GM20431 (cell line): Measurements from ENCODE around the gene ETAA1.

ENCODE experiments used
- in situ Hi-C: fragments of 300-500 bp; cut with MseI, MboI; formaldehyde crosslinking; loops from one replicate; pipeline ENCODE4 v1.15.0; 2020; ENCODE audit warnings: low sequenced_read_pairs; ENCODE audit not compliant: unreplicated experiment

The ETAA1 gene

DNA sequence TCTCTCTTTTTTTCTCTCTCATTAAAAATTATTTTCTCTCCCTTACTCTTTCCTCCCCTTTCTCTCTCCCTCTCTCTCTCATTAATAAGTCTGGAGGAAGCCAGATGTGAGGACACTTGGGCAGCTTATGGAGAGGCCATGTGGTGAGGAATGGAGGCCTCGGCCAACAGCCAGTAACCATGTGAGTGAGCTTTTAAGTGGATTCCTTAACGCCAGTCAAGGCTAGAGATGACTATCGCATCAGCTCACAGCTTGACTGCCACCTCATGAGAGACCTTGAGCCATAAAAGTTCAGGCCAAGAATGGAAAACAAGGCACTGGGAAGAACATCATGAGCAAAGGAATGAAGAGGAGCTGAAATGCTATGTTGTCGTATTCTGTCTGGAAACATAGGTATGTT is 39.1 kb downstream of the ETAA1 start:
- in situ Hi-C loops = no loop called here

DNA sequence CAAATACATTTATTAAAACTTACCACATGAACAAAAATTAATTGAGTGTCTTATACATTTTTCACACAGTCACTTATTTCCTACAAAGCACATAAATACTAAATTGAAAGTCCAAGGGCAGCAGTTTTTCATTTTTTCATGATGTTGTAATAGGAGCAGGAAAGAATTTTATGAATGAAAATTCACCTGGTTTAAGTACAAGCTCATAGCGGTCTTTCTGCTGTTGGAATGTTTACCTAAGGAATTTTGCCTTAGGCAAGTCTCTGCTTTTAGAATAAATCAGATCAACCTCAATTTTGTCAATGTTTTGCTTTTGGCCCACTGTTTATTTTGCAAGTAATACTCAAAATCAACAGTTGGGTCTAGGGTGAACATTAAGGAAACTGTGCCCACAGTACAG is 40.0 kb downstream of the ETAA1 start:
- in situ Hi-C loops = no loop called here

- in situ Hi-C loops = no loop called here
Measured at GRCh38 chr2:67438337-67438736, 41.2 kb downstream of the ETAA1 start.

- in situ Hi-C loops = no loop called here
Measured at GRCh38 chr2:67445652-67446268, 48.6 kb downstream of the ETAA1 start.

DNA sequence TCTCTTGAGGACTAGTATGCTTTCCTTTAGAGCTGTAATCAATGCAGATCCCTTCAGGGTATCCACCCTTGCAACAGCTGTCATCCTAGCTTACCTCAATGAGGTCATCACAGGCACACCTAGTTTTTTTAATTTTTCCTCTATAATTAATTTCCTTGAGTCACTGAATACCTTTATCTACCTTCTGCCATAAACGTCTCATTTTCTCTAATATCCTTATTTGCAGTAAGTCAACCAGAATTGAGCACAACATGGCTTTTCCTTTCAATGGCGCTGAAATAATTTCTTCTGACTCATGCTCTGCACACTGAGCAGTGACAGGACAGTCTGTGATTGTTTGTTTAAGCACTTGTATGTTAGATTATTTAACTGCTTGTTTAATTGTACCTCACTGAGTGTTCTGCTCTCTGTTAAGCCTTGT is 49.4 kb downstream of the ETAA1 start:
- in situ Hi-C loops = no loop called here

- in situ Hi-C loops = no loop called here
Measured at GRCh38 chr2:67448648-67449047, 51.5 kb downstream of the ETAA1 start.

- in situ Hi-C loops = no loop called here
Measured at GRCh38 chr2:67451086-67451832, 54.1 kb downstream of the ETAA1 start.

DNA sequence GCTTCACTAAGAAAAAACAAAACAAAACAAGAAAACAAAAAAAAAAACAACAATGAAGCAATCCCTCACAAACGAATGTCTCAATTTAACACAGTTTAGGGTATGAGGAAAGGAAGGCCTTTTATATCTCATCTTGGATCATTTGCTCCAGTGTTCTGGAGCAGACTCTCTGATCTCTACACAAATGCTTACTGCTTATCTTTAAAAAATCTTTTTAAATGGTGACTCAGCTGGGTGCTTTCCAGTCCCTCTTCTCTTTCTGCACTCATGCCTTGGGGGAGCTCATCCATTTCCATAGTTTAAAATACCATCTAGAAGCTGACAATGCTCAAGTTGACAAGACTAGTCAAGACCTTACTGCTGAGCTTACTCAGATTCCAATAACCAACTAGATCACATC is 56.2 kb downstream of the ETAA1 start:
- in situ Hi-C loops = no loop called here

- in situ Hi-C loops = no loop called here
Measured at GRCh38 chr2:67455219-67456142, 58.3 kb downstream of the ETAA1 start.

- in situ Hi-C loops = no loop called here
Measured at GRCh38 chr2:67456428-67456827, 59.3 kb downstream of the ETAA1 start.

- in situ Hi-C loops = no loop called here
Measured at GRCh38 chr2:67457699-67458098, 60.6 kb downstream of the ETAA1 start.

- in situ Hi-C loops = no loop called here
Measured at GRCh38 chr2:67459761-67460160, 62.6 kb downstream of the ETAA1 start.
